OCI-LY3 (cell line): ENCODE data around the gene DDX10.

Source experiments
- H2AFZ ChIP-seq: fragments of 200-600, 300-600 bp; shearing (Covaris generic); 2 replicates; pipeline ENCODE4 v1.6.0; 2014; ENCODE audit warnings: antibody characterized with exemption, low read depth, low read length
- H3K27ac ChIP-seq: fragments of 200-600, 300-600 bp; sonication (generic); 2 replicates; pipeline ENCODE4 v1.5.1; 2014; ENCODE audit warnings: mild to moderate bottlenecking, low read length, moderate library complexity, mixed read lengths
- H3K27me3 ChIP-seq: fragments of 200-600, 300-600 bp; sonication (generic); 2 replicates; pipeline ENCODE4 v1.6.1; 2014; ENCODE audit warnings: low read depth, low read length, mixed read lengths
- H3K36me3 ChIP-seq: fragments of 200-600, 300-600 bp; sonication (generic); replicated peaks from 2 replicates; pipeline ENCODE3; 2014; ENCODE audit warnings: low read depth, low read length, mixed read lengths
- H3K4me1 ChIP-seq: fragments of 300-600, 200-600 bp; sonication (generic); 2 replicates; pipeline ENCODE4 v1.6.1; 2014; ENCODE audit warnings: low read length, mixed read lengths
- H3K4me2 ChIP-seq: fragments of 200-600, 300-600 bp; sonication (generic); 2 replicates; pipeline ENCODE4 v1.6.1; 2014; ENCODE audit warnings: low read length, mixed read lengths
- H3K4me3 ChIP-seq: fragments of 300-600, 200-600 bp; sonication (generic); 2 replicates; pipeline ENCODE4 v1.5.1; 2014; ENCODE audit warnings: antibody characterized with exemption, mild to moderate bottlenecking, low read length, moderate library complexity
- H3K79me2 ChIP-seq: fragments of 300-600, 200-600 bp; shearing (Covaris generic); 2 replicates; pipeline ENCODE4 v1.6.1; 2014; ENCODE audit warnings: mild to moderate bottlenecking, low read length, mixed read lengths
- H3K9ac ChIP-seq: fragments of 300-600, 200-600 bp; shearing (Covaris generic); 2 replicates; pipeline ENCODE4 v1.6.0; 2014; ENCODE audit warnings: mild to moderate bottlenecking, low read length, moderate library complexity
- H3K9me3 ChIP-seq: fragments of 200-600, 300-600 bp; shearing (Covaris generic); 2 replicates; pipeline ENCODE4 v1.6.1; 2014; ENCODE audit warnings: low read length, mixed read lengths; ENCODE audit not compliant: insufficient read depth
- H4K20me1 ChIP-seq: fragments of 200-600, 300-600 bp; sonication (generic); 2 replicates; pipeline ENCODE4 v1.6.1; 2016; ENCODE audit warnings: low read length, mixed read lengths; ENCODE audit not compliant: insufficient read depth
- EZH2phosphoT487 ChIP-seq: fragments of 200-600 bp; shearing (Covaris generic); IDR thresholded peaks from 2 replicates; pipeline ENCODE4 v1.6.1; 2018; ENCODE audit warnings: antibody characterized with exemption, mixed run types, low read depth
- TF ChIP-seq, protein P1 (sequence below): fragments of 200-600, 300-600 bp; sonication (generic); IDR thresholded peaks from 2 replicates; pipeline ENCODE4 v1.5.1; 2014; ENCODE audit warnings: antibody characterized with exemption, low read length, low read depth

Gene DDX10

DNA sequence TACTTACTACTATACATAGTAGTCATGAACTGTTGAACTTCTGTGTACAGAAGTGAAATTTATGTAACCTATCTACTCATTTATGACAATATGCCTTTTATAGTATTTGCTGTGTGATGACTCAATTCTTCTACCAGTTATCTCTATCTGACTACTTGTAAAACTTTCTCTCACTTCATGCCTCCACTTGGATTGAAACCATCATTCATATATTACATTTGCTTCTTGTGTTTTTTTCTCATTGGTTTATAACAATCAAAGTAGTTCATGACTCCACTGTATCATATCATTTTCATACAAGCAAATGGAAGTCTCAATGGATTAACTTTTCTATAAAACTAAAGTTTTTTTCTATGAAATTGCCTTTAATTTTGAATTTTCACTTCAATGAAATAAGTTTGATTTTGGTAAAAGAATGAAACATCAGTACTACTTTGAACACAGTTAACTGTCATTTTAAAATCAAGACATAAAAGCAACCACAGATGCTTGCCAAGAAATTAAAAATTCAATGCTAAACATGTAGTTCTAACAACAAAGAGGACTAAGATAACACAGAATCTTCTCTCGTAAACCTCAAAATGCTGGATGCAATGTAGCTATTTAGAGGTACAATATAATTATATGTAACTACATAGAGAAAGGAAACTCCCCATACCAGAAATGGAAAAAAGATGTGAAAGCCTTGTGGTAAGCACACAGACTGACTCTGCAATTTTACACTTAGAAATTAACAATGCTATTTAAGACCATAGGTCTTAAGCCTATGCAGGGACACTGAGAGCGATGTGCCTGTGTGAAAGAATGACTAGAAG is 43.7 kb upstream of the DDX10 start:
- H3K4me3 ChIP-seq = peak overlapping the region; percentile 60

GRCh38 chr11:108622341-108622740 is 42.5 kb upstream of the DDX10 start:
- H3K36me3 ChIP-seq = no peaks in the 10 kb centered on the region
- H3K79me2 ChIP-seq = no peaks in the 10 kb centered on the region
- no peak overlapping the region for H3K4me3 ChIP-seq
- no peaks in the 10 kb centered on the region for H3K9me3 ChIP-seq
- no peak for TF ChIP-seq EZH2phosphoT487
- TF ChIP-seq, protein P1, sequence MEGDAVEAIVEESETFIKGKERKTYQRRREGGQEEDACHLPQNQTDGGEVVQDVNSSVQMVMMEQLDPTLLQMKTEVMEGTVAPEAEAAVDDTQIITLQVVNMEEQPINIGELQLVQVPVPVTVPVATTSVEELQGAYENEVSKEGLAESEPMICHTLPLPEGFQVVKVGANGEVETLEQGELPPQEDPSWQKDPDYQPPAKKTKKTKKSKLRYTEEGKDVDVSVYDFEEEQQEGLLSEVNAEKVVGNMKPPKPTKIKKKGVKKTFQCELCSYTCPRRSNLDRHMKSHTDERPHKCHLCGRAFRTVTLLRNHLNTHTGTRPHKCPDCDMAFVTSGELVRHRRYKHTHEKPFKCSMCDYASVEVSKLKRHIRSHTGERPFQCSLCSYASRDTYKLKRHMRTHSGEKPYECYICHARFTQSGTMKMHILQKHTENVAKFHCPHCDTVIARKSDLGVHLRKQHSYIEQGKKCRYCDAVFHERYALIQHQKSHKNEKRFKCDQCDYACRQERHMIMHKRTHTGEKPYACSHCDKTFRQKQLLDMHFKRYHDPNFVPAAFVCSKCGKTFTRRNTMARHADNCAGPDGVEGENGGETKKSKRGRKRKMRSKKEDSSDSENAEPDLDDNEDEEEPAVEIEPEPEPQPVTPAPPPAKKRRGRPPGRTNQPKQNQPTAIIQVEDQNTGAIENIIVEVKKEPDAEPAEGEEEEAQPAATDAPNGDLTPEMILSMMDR = no peak
- no peaks in the 10 kb centered on the region for H4K20me1 ChIP-seq
- no peak overlapping the region for H3K4me2 ChIP-seq
- no peak overlapping the region for H2AFZ ChIP-seq
- peaks cover 26% of the 10 kb centered on the region for H3K4me1 ChIP-seq
- no peak overlapping the region for H3K27ac ChIP-seq
- H3K9ac ChIP-seq = no peak overlapping the region
- H3K27me3 ChIP-seq = peaks cover 14% of the 10 kb centered on the region; the same call in 1 of the 2 replicates

More for the DNA sequence above, 43.7 kb upstream of the DDX10 start:
- Histone ChIP-seq H3K9me3 (no peaks in the 10 kb centered on the region), H4K20me1 (no peaks in the 10 kb centered on the region), H3K4me2 (peak overlapping the region; percentile 79), H3K36me3 (no peaks in the 10 kb centered on the region), H3K4me1 (peaks cover 26% of the 10 kb centered on the region), H3K27me3 (peaks cover 14% of the 10 kb centered on the region; the same call in 1 of the 2 replicates), H3K27ac (peak overlapping the region; percentile 48), H2AFZ (no peak overlapping the region), H3K79me2 (no peaks in the 10 kb centered on the region), H3K9ac (no peak overlapping the region)
- no peak for TF ChIP-seq EZH2phosphoT487
- TF ChIP-seq, protein P1 = no peak

DNA sequence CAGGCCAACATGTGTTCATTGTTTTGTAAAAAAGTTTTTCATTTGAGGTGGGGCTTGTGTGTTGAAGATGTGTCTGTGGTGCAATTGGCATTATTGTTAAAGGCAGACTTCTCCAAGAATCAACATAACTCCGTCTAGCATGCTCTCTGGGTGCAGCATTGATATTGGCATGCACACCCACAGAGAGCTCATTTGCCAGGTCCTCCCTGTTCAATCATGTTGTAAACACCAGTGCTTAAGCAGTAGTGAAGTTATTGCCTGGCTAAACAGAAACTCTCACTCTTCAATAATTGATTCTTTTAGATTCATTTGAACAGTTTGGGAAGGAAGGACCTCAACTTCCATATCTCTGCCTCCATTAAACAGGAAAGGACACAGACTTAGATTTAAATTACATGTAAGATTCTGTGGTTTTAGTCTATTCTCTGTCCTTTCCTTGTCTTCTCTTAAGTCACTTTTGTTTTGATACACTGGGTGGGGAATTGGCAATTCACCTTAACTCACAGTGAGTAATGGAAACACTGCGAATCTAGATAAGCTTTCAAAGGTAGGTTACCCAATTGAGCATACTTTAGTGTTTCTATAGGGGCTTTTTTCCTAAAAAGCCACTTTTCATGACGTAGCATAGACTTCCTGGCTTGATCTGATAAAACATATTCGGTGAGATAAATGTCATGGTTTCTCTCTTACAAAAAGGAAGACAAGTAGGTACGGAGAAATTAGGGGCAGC is 40.5 kb upstream of the DDX10 start:
- H3K4me3 ChIP-seq = no peak overlapping the region
- 0 out of 2 replicates have a peak, but pooled peaks cover 6% of the 10 kb centered on the region for H3K27me3 ChIP-seq
- H3K4me2 ChIP-seq = no peak overlapping the region
- TF ChIP-seq, protein P1 = no peak
- TF ChIP-seq EZH2phosphoT487 = no peak
- H3K9me3 ChIP-seq = no peaks in the 10 kb centered on the region
- no peak overlapping the region for H3K27ac ChIP-seq
- no peaks in the 10 kb centered on the region for H4K20me1 ChIP-seq
- peaks cover 26% of the 10 kb centered on the region for H3K4me1 ChIP-seq
- H3K9ac ChIP-seq = no peak overlapping the region
- no peaks in the 10 kb centered on the region for H3K79me2 ChIP-seq
- H3K36me3 ChIP-seq = no peaks in the 10 kb centered on the region
- no peak overlapping the region for H2AFZ ChIP-seq

DNA sequence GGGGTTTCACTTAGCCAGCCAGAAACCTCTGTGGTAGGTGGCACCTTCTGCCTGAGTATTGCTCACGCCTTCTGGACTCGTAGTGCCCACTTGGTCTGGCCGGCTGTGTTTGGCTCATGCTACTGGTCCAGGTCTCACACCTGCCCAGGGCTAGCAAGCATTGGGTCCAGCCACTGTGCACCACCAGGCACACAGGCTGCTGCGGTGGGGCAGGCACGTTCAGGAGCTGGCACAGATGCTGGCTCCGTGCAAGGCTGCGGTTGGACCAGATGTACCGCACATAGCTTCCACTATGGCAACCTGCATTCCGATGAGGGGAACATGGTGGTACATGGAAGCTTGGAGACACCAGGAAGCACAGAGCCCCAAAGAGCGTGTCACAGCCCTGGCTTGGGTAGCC is 36.5 kb upstream of the DDX10 start:
- H3K4me2 ChIP-seq = no peak overlapping the region
- no peak overlapping the region for H3K27ac ChIP-seq
- H2AFZ ChIP-seq = no peak overlapping the region
- H3K36me3 ChIP-seq = no peaks in the 10 kb centered on the region
- TF ChIP-seq EZH2phosphoT487 = no peak
- TF ChIP-seq, protein P1 = no peak
- H3K4me1 ChIP-seq = no peaks in the 10 kb centered on the region
- H3K4me3 ChIP-seq = no peak overlapping the region
- no peaks in the 10 kb centered on the region for H3K79me2 ChIP-seq
- H4K20me1 ChIP-seq = no peaks in the 10 kb centered on the region
- no peaks in the 10 kb centered on the region for H3K9me3 ChIP-seq
- H3K9ac ChIP-seq = no peak overlapping the region
- no peaks in the 10 kb centered on the region for H3K27me3 ChIP-seq
